Measurements from ENCODE around the gene SANBR. TPM values are rescaled to one million over a fixed set of nuclear protein-coding genes. Genes with fewer than 3 reads are reported as not detected.

Gene SANBR
- total and polyA plus RNA-seq, 2 of the 13 experiments (the other 11 are each of a cell fraction or from before 2014, with no cell fraction given), result 9.8 to 20.9 TPM

GRCh38 chr2:61017003-61017555, 48.6 kb upstream of the SANBR start:
- peak overlapping the region; percentile 97 for H3K9ac ChIP-seq (ENCODE audit: insufficient read depth, low read depth, low read length)
- peak overlapping the region; percentile 74 to 94 (median 93) for H3K4me3 ChIP-seq (replicated peaks in 1 of 3; ENCODE audit: insufficient read depth in 1 of 3, low read depth in 2 of 3, low read length in 3 of 3)
- ChIA-PET CTCF (ENCODE audit: low intra/inter-chr PET ratio, low total read pairs) (no interaction called here), POLR2A (interaction anchor here (0.5 to 2.9 kb wide), 5 partner anchors 10 to 599 kb away, joined by 3 to 20 read pairs (median 6); partner anchors contain the start of gene SANBR)
- H3K27me3 ChIP-seq (ENCODE audit: control insufficient read depth in 1 of 2, insufficient read depth in 2 of 2, low read length in 2 of 2), result no peaks in the 10 kb centered on the region; a peak in 1 of 5 replicates
- no TSS peak for BruUV-seq (replicated peaks)
- in situ Hi-C loops (cut with HindIII; ENCODE audit: extremely low pct_ligation_motif_present, low pct_unique_long_range_greater_than_20kb), result no loop called here
- under 1% methylated on average over 27 of the region's 27 CpGs for whole genome bisulfite sequencing (ENCODE audit: low lambda C conversion rate)
- peak; percentile 55 for DNase-seq (ENCODE audit: low spot score)
- 0 out of 2 replicates have a peak, but pooled peaks cover 3% of the 10 kb centered on the region for H4K20me1 ChIP-seq (ENCODE audit: insufficient read depth, low read length)
- no peak for FAIRE-seq
- peak; percentile 63 for ATAC-seq
- peak overlapping the region; percentile 83 for H3K4me2 ChIP-seq (ENCODE audit: low read depth, low read length)
- peaks cover 60% of the 10 kb centered on the region for H3K4me1 ChIP-seq (ENCODE audit: insufficient read depth, low read length)
- peak overlapping the region; percentile 99 for H3K27ac ChIP-seq (ENCODE audit: extremely low read length, insufficient read depth, low read length)
- H3K79me2 ChIP-seq (ENCODE audit: insufficient read depth, low read length), result peaks cover 92% of the 10 kb centered on the region
- intact Hi-C loops (cut with micrococcal nuclease; ENCODE audit: unreplicated experiment), result loop anchor here (2.0 to 10.0 kb wide), 3 partner anchors 128 to 160 kb away; partner anchors contain the start of gene REL
- no peaks in the 10 kb centered on the region for H3K9me3 ChIP-seq (ENCODE audit: low read length)
- peaks cover 2 to 29% of the 10 kb centered on the region in 2 experiments; a peak in 2 of 5 replicates for H3K36me3 ChIP-seq (replicated peaks in 1 of 2; ENCODE audit: control insufficient read depth in 1 of 2, insufficient read depth in 2 of 2, low read length in 2 of 2)
- H2AFZ ChIP-seq (ENCODE audit: low read length), result peak overlapping the region; percentile 50
- no peak for TF ChIP-seq ZNF724P (CRISPR knock-in tag; IDR thresholded peaks at IDR 0.05; ENCODE audit: borderline replicate concordance)
- TF ChIP-seq ZNF451 (CRISPR knock-in tag; IDR thresholded peaks at IDR 0.05), result no peak
- no peak for TF ChIP-seq HNRNPL (IDR thresholded peaks at IDR 0.05; ENCODE audit: low read depth, low read length)
- TF ChIP-seq ISL2 (CRISPR knock-in tag; IDR thresholded peaks at IDR 0.05), result no peak
- TF ChIP-seq SNAI1 (CRISPR knock-in tag; IDR thresholded peaks at IDR 0.05; ENCODE audit: borderline replicate concordance), result peak; percentile 33; the same call in 1 of the 2 replicates
- peak; percentile 72; the same call in 1 of the 2 replicates for TF ChIP-seq NCOR1 (IDR thresholded peaks at IDR 0.05; ENCODE audit: borderline replicate concordance, low read length)
- 0 out of 2 replicates have a peak, but pooled peaks have one; percentile 50 for TF ChIP-seq ZNF253 (CRISPR knock-in tag; IDR thresholded peaks at IDR 0.05; ENCODE audit: borderline replicate concordance)
- peak; percentile 9; the same call in 1 of the 2 replicates for TF ChIP-seq ZBTB38 (CRISPR knock-in tag; IDR thresholded peaks at IDR 0.05)
- peak; percentile 83; the same call in 1 of the 2 replicates for TF ChIP-seq NFIC (IDR thresholded peaks at IDR 0.05; ENCODE audit: low read length)
- no peak for TF ChIP-seq CEBPZ (IDR thresholded peaks at IDR 0.05; ENCODE audit: low read length)
- TF ChIP-seq ZNF563 (CRISPR knock-in tag; IDR thresholded peaks at IDR 0.05), result no peak
- no peak for TF ChIP-seq ZSCAN29 (CRISPR knock-in tag; conservative IDR thresholded peaks at IDR 0.05)
- TF ChIP-seq ZNF512B (CRISPR knock-in tag; IDR thresholded peaks at IDR 0.05; ENCODE audit: borderline replicate concordance), result peak; percentile 78; the same call in 1 of the 2 replicates
